ENCODE measurements around the gene DZIP1L. TPM values are rescaled to one million over a fixed set of nuclear protein-coding genes. Genes with fewer than 3 reads are reported as not detected.
A peak's percentile ranks its signal among the peaks of the same experiment; 100 is the strongest.

DZIP1L gene
- total RNA-seq, 1 experiment from 2014 or later = 3.8 TPM

DNA sequence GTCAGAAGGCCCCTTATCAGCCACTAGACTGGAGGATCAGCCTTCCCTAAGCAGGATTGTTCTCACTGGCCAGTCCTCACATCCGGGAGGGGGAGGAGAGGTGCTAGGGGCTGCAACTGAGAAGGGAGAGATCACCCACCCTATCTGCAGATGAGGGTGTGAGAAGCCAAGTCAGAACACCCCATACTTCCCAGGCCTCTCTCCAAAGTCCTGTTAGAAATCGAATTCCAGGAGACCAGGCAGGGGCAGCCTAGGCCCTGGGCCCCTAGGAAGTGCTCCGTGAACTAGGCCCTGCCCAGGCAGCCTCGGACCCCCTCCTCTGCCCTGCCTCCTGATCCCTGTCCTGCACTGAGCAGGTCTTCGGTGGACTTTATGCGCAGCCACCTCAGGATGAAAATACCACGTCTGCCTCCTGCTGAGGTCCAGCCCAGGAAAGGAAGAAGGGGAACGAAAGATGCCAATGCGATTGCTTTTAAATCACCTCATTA is 933 bp downstream of the DZIP1L start:
- Histone ChIP-seq H3K4me1 (ENCODE audit: insufficient read depth, low read length, poor library complexity, severe bottlenecking) (peaks cover 9% of the 10 kb centered on the region), H3K27me3 (replicated peaks; ENCODE audit: insufficient read depth, low read depth, low read length, poor library complexity) (no peaks in the 10 kb centered on the region), H3K4me3 (ENCODE audit: low read depth, low read length, poor library complexity, severe bottlenecking) (peak overlapping the region; percentile 75), H3K36me3 (ENCODE audit: insufficient read depth, low read length, poor library complexity, severe bottlenecking) (no peaks in the 10 kb centered on the region), H3K9me3 (ENCODE audit: low read depth, low read length, poor library complexity, severe bottlenecking) (no peaks in the 10 kb centered on the region), H3K27ac (ENCODE audit: low read depth, low read length, poor library complexity, severe bottlenecking) (peak overlapping the region; percentile 68)
- intact Hi-C loops (cut with micrococcal nuclease; ENCODE audit: unreplicated experiment) = no loop called here
- ChIA-PET CTCF (no interaction called here), POLR2A (ENCODE audit: low non-redundant PET) (no interaction called here)
- TF ChIP-seq EZH2 (IDR thresholded peaks at IDR 0.05; ENCODE audit: borderline replicate concordance, low read depth, low read length, poor library complexity, severe bottlenecking) = no peak
- TF ChIP-seq, protein P1, sequence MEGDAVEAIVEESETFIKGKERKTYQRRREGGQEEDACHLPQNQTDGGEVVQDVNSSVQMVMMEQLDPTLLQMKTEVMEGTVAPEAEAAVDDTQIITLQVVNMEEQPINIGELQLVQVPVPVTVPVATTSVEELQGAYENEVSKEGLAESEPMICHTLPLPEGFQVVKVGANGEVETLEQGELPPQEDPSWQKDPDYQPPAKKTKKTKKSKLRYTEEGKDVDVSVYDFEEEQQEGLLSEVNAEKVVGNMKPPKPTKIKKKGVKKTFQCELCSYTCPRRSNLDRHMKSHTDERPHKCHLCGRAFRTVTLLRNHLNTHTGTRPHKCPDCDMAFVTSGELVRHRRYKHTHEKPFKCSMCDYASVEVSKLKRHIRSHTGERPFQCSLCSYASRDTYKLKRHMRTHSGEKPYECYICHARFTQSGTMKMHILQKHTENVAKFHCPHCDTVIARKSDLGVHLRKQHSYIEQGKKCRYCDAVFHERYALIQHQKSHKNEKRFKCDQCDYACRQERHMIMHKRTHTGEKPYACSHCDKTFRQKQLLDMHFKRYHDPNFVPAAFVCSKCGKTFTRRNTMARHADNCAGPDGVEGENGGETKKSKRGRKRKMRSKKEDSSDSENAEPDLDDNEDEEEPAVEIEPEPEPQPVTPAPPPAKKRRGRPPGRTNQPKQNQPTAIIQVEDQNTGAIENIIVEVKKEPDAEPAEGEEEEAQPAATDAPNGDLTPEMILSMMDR (conservative IDR thresholded peaks at IDR 0.05; ENCODE audit: low read depth, low read length) = no peak
- DNase-seq (ENCODE audit: low spot score) = no peak
- BruUV-seq (replicated peaks) = no TSS peak

DNA sequence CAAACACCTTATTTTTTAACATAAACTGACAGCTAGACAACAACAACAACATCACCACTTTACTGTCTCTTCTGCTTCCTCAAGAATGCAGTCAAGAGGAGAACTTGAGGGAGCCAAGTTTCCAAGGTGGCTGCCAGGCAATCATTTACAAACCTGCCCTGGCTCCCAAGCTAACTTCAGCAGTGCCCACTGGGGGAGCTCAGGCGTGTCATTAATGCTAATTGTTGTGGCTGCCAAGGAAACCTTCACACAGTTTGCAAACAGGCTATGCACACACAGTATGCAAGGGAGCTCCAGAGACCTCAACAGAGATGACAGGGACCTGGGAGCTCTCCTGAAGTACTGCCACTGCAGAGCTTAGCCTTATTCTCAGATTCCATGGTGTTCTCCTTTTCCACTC is 2.1 kb downstream of the DZIP1L start:
- no TSS peak for BruUV-seq (replicated peaks)
- no peak overlapping the region for H3K4me3 ChIP-seq (ENCODE audit: low read depth, low read length, poor library complexity, severe bottlenecking)
- intact Hi-C loops (cut with micrococcal nuclease; ENCODE audit: unreplicated experiment) = no loop called here
- no peaks in the 10 kb centered on the region for H3K9me3 ChIP-seq (ENCODE audit: low read depth, low read length, poor library complexity, severe bottlenecking)
- TF ChIP-seq, protein P1 (conservative IDR thresholded peaks at IDR 0.05; ENCODE audit: low read depth, low read length) = no peak
- no peak for TF ChIP-seq EZH2 (IDR thresholded peaks at IDR 0.05; ENCODE audit: borderline replicate concordance, low read depth, low read length, poor library complexity, severe bottlenecking)
- no peaks in the 10 kb centered on the region for H3K36me3 ChIP-seq (ENCODE audit: insufficient read depth, low read length, poor library complexity, severe bottlenecking)
- no peak overlapping the region for H3K27ac ChIP-seq (ENCODE audit: low read depth, low read length, poor library complexity, severe bottlenecking)
- peaks cover 9% of the 10 kb centered on the region for H3K4me1 ChIP-seq (ENCODE audit: insufficient read depth, low read length, poor library complexity, severe bottlenecking)
- H3K27me3 ChIP-seq (replicated peaks; ENCODE audit: insufficient read depth, low read depth, low read length, poor library complexity) = no peaks in the 10 kb centered on the region
- ChIA-PET CTCF (no interaction called here), POLR2A (ENCODE audit: low non-redundant PET) (no interaction called here)
- peak; percentile 52 for DNase-seq (ENCODE audit: low spot score)

DNA sequence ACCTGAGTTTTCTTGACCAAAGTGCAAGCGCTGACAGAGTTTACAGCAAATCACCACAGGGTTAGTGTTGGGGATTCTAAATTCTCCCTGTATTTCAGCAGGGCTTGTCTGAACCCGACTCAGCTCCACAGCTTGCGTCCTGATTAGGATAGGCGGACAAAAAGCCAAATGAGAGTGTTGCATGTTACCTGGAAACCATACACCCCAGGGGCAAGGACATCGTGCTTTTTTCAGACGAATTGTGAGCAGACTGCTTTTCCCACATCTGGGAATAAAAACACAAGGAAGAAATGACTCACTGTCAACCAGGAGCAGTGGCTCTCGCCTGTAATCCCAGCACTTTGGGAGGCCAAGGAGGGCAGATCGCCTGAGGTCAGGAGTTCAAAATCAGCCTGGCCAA is 3.0 kb downstream of the DZIP1L start:
- intact Hi-C loops (cut with micrococcal nuclease; ENCODE audit: unreplicated experiment) = no loop called here
- no TSS peak for BruUV-seq (replicated peaks)
- no peak overlapping the region for H3K4me3 ChIP-seq (ENCODE audit: low read depth, low read length, poor library complexity, severe bottlenecking)
- TF ChIP-seq EZH2 (IDR thresholded peaks at IDR 0.05; ENCODE audit: borderline replicate concordance, low read depth, low read length, poor library complexity, severe bottlenecking) = no peak
- TF ChIP-seq, protein P1 (conservative IDR thresholded peaks at IDR 0.05; ENCODE audit: low read depth, low read length) = no peak
- no peak for DNase-seq (ENCODE audit: low spot score)
- no peaks in the 10 kb centered on the region for H3K36me3 ChIP-seq (ENCODE audit: insufficient read depth, low read length, poor library complexity, severe bottlenecking)
- no peak overlapping the region for H3K27ac ChIP-seq (ENCODE audit: low read depth, low read length, poor library complexity, severe bottlenecking)
- ChIA-PET POLR2A (ENCODE audit: low non-redundant PET) (no interaction called here), CTCF (no interaction called here)
- H3K9me3 ChIP-seq (ENCODE audit: low read depth, low read length, poor library complexity, severe bottlenecking) = no peaks in the 10 kb centered on the region
- peaks cover 9% of the 10 kb centered on the region for H3K4me1 ChIP-seq (ENCODE audit: insufficient read depth, low read length, poor library complexity, severe bottlenecking)
- no peaks in the 10 kb centered on the region for H3K27me3 ChIP-seq (replicated peaks; ENCODE audit: insufficient read depth, low read depth, low read length, poor library complexity)
